GM12878 (cell line): ENCODE data around the gene CACNA2D1. TPM values are rescaled to one million over a fixed set of nuclear protein-coding genes. Genes with fewer than 3 reads are reported as not detected.
A peak's percentile ranks its signal among the peaks of the same experiment; 100 is the strongest.

Experiments used
- ATAC-seq: fragments of 200-7000 bp; cut with Tn5 transposase; 3 replicates; pipeline ENCODE4 v1.9.1; 2020; ENCODE audit warnings: mild to moderate bottlenecking, moderate library complexity
- BruUV-seq: library from RNA; stranded (reverse); fragments of 400-500 nt; replicated peaks from 2 replicates; lab custom pipeline; 2021; lab: Mats Ljungman, UMichigan
- CTCF ChIA-PET: fragments of 300-600 bp; sonication (Branson Sonifier 250); formaldehyde crosslinking; extraction: SDS; loops from one replicate; lab custom pipeline; 2021; ENCODE audit warnings: inconsistent platforms; lab: Yijun Ruan, JAX
- POLR2A ChIA-PET: fragments of 350-600 bp; formaldehyde crosslinking; extraction: SDS; loops from one replicate; lab custom pipeline; 2021; ENCODE audit warnings: inconsistent platforms; lab: Charles Lee
- RAD21 ChIA-PET: fragments of 300-600 bp; sonication (Branson Sonifier 250); formaldehyde crosslinking; loops from one replicate; lab custom pipeline; 2023; ENCODE audit warnings: antibody characterized with exemption; ENCODE audit not compliant: unreplicated experiment; lab: Charles Lee
- SMC1A ChIA-PET: fragments of 300-600 bp; sonication (Branson Sonifier 250); formaldehyde crosslinking; loops from one replicate; lab custom pipeline; 2023; ENCODE audit not compliant: unreplicated experiment, uncharacterized antibody; lab: Charles Lee
- DNase-seq: peaks from one replicate; pipeline ENCODE4 v3.0.0-alpha.2; 2011; ENCODE audit warnings: low read depth, low spot score
- FAIRE-seq: peaks from 3 replicates; lab custom pipeline; 2011; peaks lifted over from hg19 to GRCh38; lab: Jason Lieb, UNC
- H2AFZ ChIP-seq: 2 replicates; pipeline ENCODE4 v1.6.0; 2011; ENCODE audit warnings: low read depth, low read length, control low read depth; ENCODE audit not compliant: control insufficient read depth
- H3K27ac ChIP-seq: 2 replicates; pipeline ENCODE4 v1.5.1; 2011; ENCODE audit warnings: control low read depth; ENCODE audit not compliant: control insufficient read depth, insufficient read depth
- H3K27me3 ChIP-seq, 2 experiments: replicated peaks in 1 of 2; 2 replicates each; pipeline versions ENCODE4 v1.6.0 to v1.6.1; 2011; ENCODE audit warnings: low read length in 1 of 2; ENCODE audit not compliant: control insufficient read depth in 2 of 2, insufficient read depth in 2 of 2
- H3K36me3 ChIP-seq, 2 experiments: 2 replicates each; pipeline ENCODE4 v1.5.1; 2011; ENCODE audit warnings: low read length in 1 of 2; ENCODE audit not compliant: control insufficient read depth in 2 of 2, insufficient read depth in 2 of 2
- H3K4me1 ChIP-seq: 2 replicates; pipeline ENCODE4 v1.6.1; 2011; ENCODE audit warnings: mild to moderate bottlenecking, low read length, moderate library complexity, mixed read lengths; ENCODE audit not compliant: control insufficient read depth, insufficient read depth
- H3K4me2 ChIP-seq: 2 replicates; pipeline ENCODE4 v1.6.0; 2011; ENCODE audit warnings: control low read depth; ENCODE audit not compliant: control insufficient read depth, insufficient read depth
- H3K4me3 ChIP-seq: fragments of 200-600 bp; sonication (generic); 2 replicates; pipeline ENCODE4 v1.5.1; 2016
- H3K79me2 ChIP-seq: 2 replicates; pipeline ENCODE4 v1.6.0; 2011; ENCODE audit warnings: low read length; ENCODE audit not compliant: control insufficient read depth, insufficient read depth
- H3K9ac ChIP-seq: 2 replicates; pipeline ENCODE4 v1.8.0; 2011; ENCODE audit warnings: low read length, control low read depth, mixed read lengths; ENCODE audit not compliant: control insufficient read depth, insufficient read depth
- H3K9me3 ChIP-seq: replicated peaks from 3 replicates; pipeline ENCODE4 v1.5.1; 2011; ENCODE audit warnings: mild to moderate bottlenecking, low read length; ENCODE audit not compliant: control insufficient read depth, insufficient read depth
- H4K20me1 ChIP-seq: 2 replicates; pipeline ENCODE4 v1.6.0; 2011; ENCODE audit not compliant: control insufficient read depth, insufficient read depth
- CBFB ChIP-seq: IDR thresholded peaks from 2 replicates; pipeline ENCODE4 v1.6.1; 2016; ENCODE audit warnings: antibody characterized with exemption, low read depth
- CREB1 ChIP-seq: IDR thresholded peaks from 2 replicates; pipeline ENCODE4 v1.6.1; 2012; ENCODE audit warnings: low read depth, mild to moderate bottlenecking, inconsistent platforms
- CREM ChIP-seq: IDR thresholded peaks from 2 replicates; pipeline ENCODE4 v1.6.1; 2014; ENCODE audit warnings: antibody characterized with exemption, low read depth
- ESRRA ChIP-seq: IDR thresholded peaks from 2 replicates; pipeline ENCODE4 v1.6.1; 2012; ENCODE audit warnings: mild to moderate bottlenecking, low read length, improper control_type of control experiment
- ETV6 ChIP-seq, 2 experiments: fragments of 450-650 bp in 1 of 2; IDR thresholded peaks in 1 of 2; conservative IDR thresholded peaks in 1 of 2; 2 replicates each; pipeline ENCODE4 v1.6.1; 2014; ENCODE audit warnings: antibody characterized with exemption in 1 of 2, borderline replicate concordance in 1 of 2, low read depth in 1 of 2, mild to moderate bottlenecking in 1 of 2, moderate library complexity in 1 of 2
- JUNB ChIP-seq: IDR thresholded peaks from 2 replicates; pipeline ENCODE4 v1.6.1; 2016; ENCODE audit warnings: antibody characterized with exemption, mild to moderate bottlenecking
- KAT2A ChIP-seq: conservative IDR thresholded peaks from 2 replicates; pipeline ENCODE4 v1.6.1; 2011; ENCODE audit warnings: low read depth, low read length; ENCODE audit not compliant: control insufficient read depth
- NR2F1 ChIP-seq: fragments of 450-650 bp; conservative IDR thresholded peaks from 2 replicates; pipeline ENCODE4 v1.6.1; 2017; ENCODE audit warnings: mild to moderate bottlenecking
- POLR2A ChIP-seq: IDR thresholded peaks from 2 replicates; pipeline ENCODE4 v1.6.1; 2011; ENCODE audit warnings: low read depth, mild to moderate bottlenecking, low read length
- RELA ChIP-seq: fragments of 450-650 bp; IDR thresholded peaks from 2 replicates; pipeline ENCODE4 v1.8.0; 2014; ENCODE audit warnings: borderline replicate concordance; ENCODE audit not compliant: partially characterized antibody
- RUNX3 ChIP-seq: IDR thresholded peaks from 2 replicates; pipeline ENCODE4 v1.6.1; 2012; ENCODE audit warnings: low read length, inconsistent platforms
- SREBF2 ChIP-seq: IDR thresholded peaks from 2 replicates; pipeline ENCODE4 v1.6.1; 2012; ENCODE audit warnings: mild to moderate bottlenecking, low read length
- STAT3 ChIP-seq: IDR thresholded peaks from 2 replicates; pipeline ENCODE4 v1.6.1; 2011; ENCODE audit warnings: low read depth, low read length, improper control_type of control experiment
- YY1 ChIP-seq: IDR thresholded peaks from 2 replicates; pipeline ENCODE4 v1.6.1; 2011; ENCODE audit warnings: low read depth, mild to moderate bottlenecking, low read length
- ZNF384 ChIP-seq: IDR thresholded peaks from 2 replicates; pipeline ENCODE4 v1.6.1; 2012; ENCODE audit warnings: low read depth, mild to moderate bottlenecking, low read length, improper control_type of control experiment, borderline replicate concordance
- ZZZ3 ChIP-seq: IDR thresholded peaks from 2 replicates; pipeline ENCODE4 v1.6.1; 2011; ENCODE audit warnings: low read depth; ENCODE audit not compliant: control insufficient read depth, insufficient read length
- WGBS: methylation state at CpG from one replicate; pipeline ENCODE4 v1.1.6; 2016; ENCODE audit warnings: low lambda C conversion rate; ENCODE audit not compliant: insufficient replicate concordance, insufficient coverage; ENCODE audit errors: missing lambda C conversion rate; 5-methylcytosine and 5-hydroxymethylcytosine counted together
- in situ Hi-C: fragments of 300-500 bp; cut with MboI; formaldehyde crosslinking; loops from 9 replicates; pipeline ENCODE4 v1.14.3; 2018; ENCODE audit warnings: mixed read lengths
- intact Hi-C: fragments of 100-400 bp; cut with micrococcal nuclease; formaldehyde crosslinking; loops from one replicate; pipeline ENCODE4 v1.14.2; 2022; ENCODE audit not compliant: unreplicated experiment
- polyA plus RNA-seq, 11 experiments: library from polyadenylated mRNA; depleted of rRNA in 4 of 11; unstranded in 6 of 11; stranded (reverse) in 5 of 11; fragments of >200 nt; fragmentation: Nextera tagmentation in 4 of 11; fragmentation: Illumina TruSeq in 1 of 11; extraction: Ambion mirVana in 4 of 11; extraction: Trizol in 1 of 11; gene quantifications; 1 replicate in 1 of 11; 2 replicates in 10 of 11; pipeline versions ENCODE4 v1.2.1 to v1.2.3, GENCODE V29; 2011 to 2016; ENCODE audit warnings: inconsistent platforms in 2 of 11, missing spikeins in 2 of 11, low read depth in 1 of 11
- total RNA-seq, 4 experiments: library from RNA; depleted of rRNA in 3 of 4; stranded (reverse); fragments of >200 nt in 3 of 4; fragmentation: Illumina TruSeq in 1 of 4; extraction: Trizol in 1 of 4; gene quantifications; 2 replicates each; pipeline versions ENCODE4 v1.2.1 to v1.2.3, GENCODE V29; 2013 to 2021
- TF ChIP-seq, protein P1 (sequence below): fragments of 450-650 bp; IDR thresholded peaks from 2 replicates; pipeline ENCODE4 v1.6.1; 2017; ENCODE audit warnings: low read depth, mild to moderate bottlenecking, moderate library complexity
- TF ChIP-seq, protein P2 (sequence below): fragments of 450-650 bp; IDR thresholded peaks from 2 replicates; pipeline ENCODE4 v1.6.1; 2016; ENCODE audit warnings: mild to moderate bottlenecking
- TF ChIP-seq, protein P3 (sequence below): IDR thresholded peaks from 2 replicates; pipeline ENCODE4 v1.6.1; 2011; ENCODE audit warnings: mild to moderate bottlenecking, low read depth, low read length, moderate library complexity; ENCODE audit not compliant: insufficient replicate concordance
- TF ChIP-seq, protein P4 (sequence below): fragments of 450-650 bp; conservative IDR thresholded peaks from 2 replicates; pipeline ENCODE4 v1.6.1; 2017; ENCODE audit warnings: mild to moderate bottlenecking, moderate library complexity

Gene CACNA2D1
- total and polyA plus RNA-seq, 10 of the 15 experiments (the other 5 are each of a cell fraction or from before 2014, with no cell fraction given): 0.14 to 14.8 (median 0.97) TPM

DNA sequence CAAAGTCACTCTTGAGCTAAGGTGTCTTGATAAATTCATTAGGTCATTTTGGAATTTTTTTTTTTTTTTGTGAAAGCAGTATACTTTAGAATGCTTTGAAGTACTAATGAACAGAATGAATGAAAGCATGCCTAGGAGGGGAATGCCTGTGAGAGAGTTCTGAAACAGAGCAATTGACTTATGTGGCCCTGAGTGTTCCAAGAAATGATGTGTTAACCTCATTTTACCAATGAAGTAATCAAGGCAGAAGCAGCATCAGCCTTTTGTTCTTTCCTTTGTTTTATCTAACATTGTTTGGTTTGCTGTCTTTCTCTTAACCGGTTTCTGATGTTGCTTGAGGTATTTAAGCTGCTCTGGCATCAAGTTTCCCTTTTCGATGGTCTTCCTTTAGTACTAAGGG, 519.1 kb downstream of the CACNA2D1 start:
- DNase-seq (peak; percentile 41), FAIRE-seq (no peak), ATAC-seq (peak; percentile 84)
- Histone ChIP-seq H3K27ac (no peak overlapping the region), H3K9ac (no peak overlapping the region), H3K79me2 (no peaks in the 10 kb centered on the region), H3K4me3 (no peak overlapping the region), H3K36me3 (no peaks in the 10 kb centered on the region), H3K4me2 (peak overlapping the region; percentile 27; the same call in 1 of the 2 replicates), H4K20me1 (no peaks in the 10 kb centered on the region), H3K4me1 (peaks cover 14% of the 10 kb centered on the region), H2AFZ (no peak overlapping the region), H3K9me3 (no peaks in the 10 kb centered on the region; the same call in 2 of the 3 replicates), H3K27me3 (no peaks in the 10 kb centered on the region)
- RAD21 ChIA-PET: interaction anchor here (1.0 to 1.6 kb wide), 4 partner anchors 17 to 423 kb away, joined by 3 to 7 read pairs (median 4); no protein-coding TSS in a partner anchor
- in situ Hi-C loops: no loop called here
- no TSS peak for BruUV-seq
- intact Hi-C loops: loop anchor here (2.0 kb wide), 2 partner anchors 38 to 78 kb away; no protein-coding TSS in a partner anchor
- CTCF ChIA-PET: interaction anchor here (0.5 to 0.8 kb wide), 3 partner anchors 155 to 782 kb away, joined by 3 read pairs; partner anchors contain the start of gene HGF
- POLR2A ChIA-PET: interaction anchor here (0.5 to 0.6 kb wide), 2 partner anchors 71 to 382 kb away, joined by 3 to 4 read pairs; no protein-coding TSS in a partner anchor
- SMC1A ChIA-PET: interaction anchor here (0.6 to 2.2 kb wide), 11 partner anchors 14 to 425 kb away, joined by 3 to 7 read pairs (median 4); no protein-coding TSS in a partner anchor
- WGBS: 45% methylated on average over 2 of the region's 2 CpGs
- TF ChIP-seq, protein P1, sequence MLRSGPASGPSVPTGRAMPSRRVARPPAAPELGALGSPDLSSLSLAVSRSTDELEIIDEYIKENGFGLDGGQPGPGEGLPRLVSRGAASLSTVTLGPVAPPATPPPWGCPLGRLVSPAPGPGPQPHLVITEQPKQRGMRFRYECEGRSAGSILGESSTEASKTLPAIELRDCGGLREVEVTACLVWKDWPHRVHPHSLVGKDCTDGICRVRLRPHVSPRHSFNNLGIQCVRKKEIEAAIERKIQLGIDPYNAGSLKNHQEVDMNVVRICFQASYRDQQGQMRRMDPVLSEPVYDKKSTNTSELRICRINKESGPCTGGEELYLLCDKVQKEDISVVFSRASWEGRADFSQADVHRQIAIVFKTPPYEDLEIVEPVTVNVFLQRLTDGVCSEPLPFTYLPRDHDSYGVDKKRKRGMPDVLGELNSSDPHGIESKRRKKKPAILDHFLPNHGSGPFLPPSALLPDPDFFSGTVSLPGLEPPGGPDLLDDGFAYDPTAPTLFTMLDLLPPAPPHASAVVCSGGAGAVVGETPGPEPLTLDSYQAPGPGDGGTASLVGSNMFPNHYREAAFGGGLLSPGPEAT: peak; percentile 82
- TF ChIP-seq ESRRA (no peak), NR2F1 (peak; percentile 86), ZNF384 (peak; percentile 70; the same call in 1 of the 2 replicates), KAT2A (no peak), ZZZ3 (no peak), ETV6 (conservative IDR thresholded peaks at IDR 0.05 in 1 of 2, IDR thresholded peaks at IDR 0.05 in 1 of 2; ENCODE audit: borderline replicate concordance in 1 of 2, low read depth in 1 of 2) (peak in 1 of 2 experiments; percentile 33; a peak in 2 of 4 replicates), SREBF2 (no peak), POLR2A (no peak), CREB1 (peak; percentile 46; the same call in 1 of the 2 replicates), CREM (peak; percentile 77), STAT3 (no peak), YY1 (no peak), RUNX3 (peak; percentile 83), RELA (peak; percentile 62), CBFB (no peak), JUNB (peak; percentile 90)
- TF ChIP-seq, protein P2, sequence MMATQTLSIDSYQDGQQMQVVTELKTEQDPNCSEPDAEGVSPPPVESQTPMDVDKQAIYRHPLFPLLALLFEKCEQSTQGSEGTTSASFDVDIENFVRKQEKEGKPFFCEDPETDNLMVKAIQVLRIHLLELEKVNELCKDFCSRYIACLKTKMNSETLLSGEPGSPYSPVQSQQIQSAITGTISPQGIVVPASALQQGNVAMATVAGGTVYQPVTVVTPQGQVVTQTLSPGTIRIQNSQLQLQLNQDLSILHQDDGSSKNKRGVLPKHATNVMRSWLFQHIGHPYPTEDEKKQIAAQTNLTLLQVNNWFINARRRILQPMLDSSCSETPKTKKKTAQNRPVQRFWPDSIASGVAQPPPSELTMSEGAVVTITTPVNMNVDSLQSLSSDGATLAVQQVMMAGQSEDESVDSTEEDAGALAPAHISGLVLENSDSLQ: 0 out of 2 replicates have a peak, but pooled peaks have one; percentile 27
- TF ChIP-seq, protein P3, sequence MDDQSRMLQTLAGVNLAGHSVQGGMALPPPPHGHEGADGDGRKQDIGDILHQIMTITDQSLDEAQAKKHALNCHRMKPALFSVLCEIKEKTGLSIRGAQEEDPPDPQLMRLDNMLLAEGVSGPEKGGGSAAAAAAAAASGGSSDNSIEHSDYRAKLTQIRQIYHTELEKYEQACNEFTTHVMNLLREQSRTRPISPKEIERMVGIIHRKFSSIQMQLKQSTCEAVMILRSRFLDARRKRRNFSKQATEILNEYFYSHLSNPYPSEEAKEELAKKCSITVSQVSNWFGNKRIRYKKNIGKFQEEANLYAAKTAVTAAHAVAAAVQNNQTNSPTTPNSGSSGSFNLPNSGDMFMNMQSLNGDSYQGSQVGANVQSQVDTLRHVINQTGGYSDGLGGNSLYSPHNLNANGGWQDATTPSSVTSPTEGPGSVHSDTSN: no peak
- TF ChIP-seq, protein P4, sequence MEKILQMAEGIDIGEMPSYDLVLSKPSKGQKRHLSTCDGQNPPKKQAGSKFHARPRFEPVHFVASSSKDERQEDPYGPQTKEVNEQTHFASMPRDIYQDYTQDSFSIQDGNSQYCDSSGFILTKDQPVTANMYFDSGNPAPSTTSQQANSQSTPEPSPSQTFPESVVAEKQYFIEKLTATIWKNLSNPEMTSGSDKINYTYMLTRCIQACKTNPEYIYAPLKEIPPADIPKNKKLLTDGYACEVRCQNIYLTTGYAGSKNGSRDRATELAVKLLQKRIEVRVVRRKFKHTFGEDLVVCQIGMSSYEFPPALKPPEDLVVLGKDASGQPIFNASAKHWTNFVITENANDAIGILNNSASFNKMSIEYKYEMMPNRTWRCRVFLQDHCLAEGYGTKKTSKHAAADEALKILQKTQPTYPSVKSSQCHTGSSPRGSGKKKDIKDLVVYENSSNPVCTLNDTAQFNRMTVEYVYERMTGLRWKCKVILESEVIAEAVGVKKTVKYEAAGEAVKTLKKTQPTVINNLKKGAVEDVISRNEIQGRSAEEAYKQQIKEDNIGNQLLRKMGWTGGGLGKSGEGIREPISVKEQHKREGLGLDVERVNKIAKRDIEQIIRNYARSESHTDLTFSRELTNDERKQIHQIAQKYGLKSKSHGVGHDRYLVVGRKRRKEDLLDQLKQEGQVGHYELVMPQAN: no peak
